Erythroblast (primary cell): ENCODE results near the gene ZNF385B.

Experiments used
- GATA1 ChIP-seq: IDR thresholded peaks from 2 replicates; pipeline ENCODE4 v1.6.1; 2011; ENCODE audit warnings: low read depth, mild to moderate bottlenecking, control low read depth, low read length, moderate library complexity
- POLR2A ChIP-seq: IDR thresholded peaks from 2 replicates; pipeline ENCODE4 v1.6.1; 2011; ENCODE audit warnings: mild to moderate bottlenecking, low read length

DNA sequence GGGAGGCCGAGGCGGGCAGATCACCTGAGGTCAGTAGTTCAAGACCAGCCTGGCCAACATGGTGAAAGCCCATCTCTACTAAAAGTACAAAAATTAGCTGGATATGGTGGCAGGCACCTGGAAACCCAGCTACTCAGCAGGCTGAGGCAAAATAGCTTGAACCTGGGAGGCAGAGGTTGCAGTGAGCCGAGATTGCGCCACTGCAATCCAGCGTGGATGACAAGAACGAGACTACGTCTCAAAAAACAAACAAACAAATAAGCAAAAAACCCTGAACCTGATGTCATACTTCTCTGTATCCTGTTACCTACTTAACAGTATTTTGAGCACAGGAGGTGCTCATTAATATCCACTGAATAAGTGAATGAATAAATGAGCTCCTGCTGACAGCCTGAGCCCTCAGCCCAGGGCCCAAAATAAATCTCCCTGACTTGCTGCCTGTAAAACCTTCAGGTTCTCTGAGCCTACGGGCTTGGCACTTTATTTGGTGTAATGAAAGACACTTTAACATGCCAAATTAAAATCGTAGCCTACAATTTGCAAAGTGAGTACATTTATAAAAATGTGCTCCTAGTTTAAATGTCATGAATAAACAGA is 215.1 kb downstream of the ZNF385B start:
- TF ChIP-seq POLR2A: no peak
- no peak for TF ChIP-seq GATA1
